Central memory CD8-positive, alpha-beta T cell (primary cell): ENCODE data around the gene ARHGAP19.

Source experiments
- ATAC-seq: fragments of 150-1000 bp; cut with Tn5 transposase; replicated peaks from 2 replicates; pipeline ENCODE4 v1.10.0; 2022; ENCODE audit warnings: mild to moderate bottlenecking, moderate FRiP score, moderate number of reproducible peaks; ENCODE audit not compliant: poor library complexity, severe bottlenecking; ENCODE audit errors: extremely low read depth
- DNase-seq, 2 donors: peaks; one replicate each; pipeline ENCODE4 v3.0.0; 2021; ENCODE audit warnings: low spot score in 2 of 2
- H3K27ac Mint-ChIP-seq: one replicate; pipeline ENCODE4 v1.8.0; 2022; ENCODE audit warnings: low read depth, mild to moderate bottlenecking, moderate library complexity, mixed read lengths
- H3K27me3 Mint-ChIP-seq: one replicate; pipeline ENCODE4 v1.8.0; 2022; ENCODE audit warnings: mixed read lengths
- H3K36me3 Mint-ChIP-seq: one replicate; pipeline ENCODE4 v1.8.0; 2022; ENCODE audit warnings: mild to moderate bottlenecking, moderate library complexity, mixed read lengths; ENCODE audit not compliant: insufficient read depth
- H3K4me1 Mint-ChIP-seq: one replicate; pipeline ENCODE4 v1.8.0; 2022; ENCODE audit warnings: mixed read lengths
- H3K4me3 Mint-ChIP-seq: one replicate; pipeline ENCODE4 v1.8.0; 2022; ENCODE audit warnings: mild to moderate bottlenecking, moderate library complexity, mixed read lengths
- H3K9me3 Mint-ChIP-seq: one replicate; pipeline ENCODE4 v1.8.0; 2022; ENCODE audit warnings: mixed read lengths

ARHGAP19 gene

GRCh38 chr10:97331153-97331703 lies 38.8 kb upstream of the ARHGAP19 start:
- no peaks in the 10 kb centered on the region for H3K9me3 Mint-ChIP-seq
- peak overlapping the region; percentile 93 for H3K4me3 Mint-ChIP-seq
- DNase-seq (no peak), ATAC-seq (no peak)
- peaks cover 47% of the 10 kb centered on the region for H3K4me1 Mint-ChIP-seq
- peak overlapping the region; percentile 25 for H3K27ac Mint-ChIP-seq
- H3K36me3 Mint-ChIP-seq, result peaks cover 23% of the 10 kb centered on the region
- no peaks in the 10 kb centered on the region for H3K27me3 Mint-ChIP-seq

- peaks cover 54% of the 10 kb centered on the region for H3K4me1 Mint-ChIP-seq
- DNase-seq (no peak), ATAC-seq (no peak)
- H3K36me3 Mint-ChIP-seq, result peaks cover 23% of the 10 kb centered on the region
- no peak overlapping the region for H3K27ac Mint-ChIP-seq
- H3K27me3 Mint-ChIP-seq, result no peaks in the 10 kb centered on the region
- H3K9me3 Mint-ChIP-seq, result no peaks in the 10 kb centered on the region
- no peak overlapping the region for H3K4me3 Mint-ChIP-seq
Observed at GRCh38 chr10:97329766-97330165, 37.3 kb upstream of the ARHGAP19 start.

- Mint-ChIP-seq H3K27ac (no peak overlapping the region), H3K27me3 (no peaks in the 10 kb centered on the region), H3K4me3 (no peak overlapping the region), H3K36me3 (peaks cover 23% of the 10 kb centered on the region), H3K9me3 (no peaks in the 10 kb centered on the region), H3K4me1 (peaks cover 54% of the 10 kb centered on the region)
- no peak for DNase-seq
- ATAC-seq, result no peak
Observed at GRCh38 chr10:97328646-97329453, 36.4 kb upstream of the ARHGAP19 start.

GRCh38 chr10:97327348-97328294 lies 35.2 kb upstream of the ARHGAP19 start:
- no peak overlapping the region for H3K4me3 Mint-ChIP-seq
- ATAC-seq (no peak), DNase-seq (no peak)
- no peak overlapping the region for H3K27ac Mint-ChIP-seq
- peaks cover 17% of the 10 kb centered on the region for H3K36me3 Mint-ChIP-seq
- H3K27me3 Mint-ChIP-seq, result no peaks in the 10 kb centered on the region
- peaks cover 43% of the 10 kb centered on the region for H3K4me1 Mint-ChIP-seq
- no peaks in the 10 kb centered on the region for H3K9me3 Mint-ChIP-seq

- Mint-ChIP-seq H3K4me1 (peaks cover 43% of the 10 kb centered on the region), H3K27ac (no peak overlapping the region), H3K9me3 (no peaks in the 10 kb centered on the region), H3K27me3 (no peaks in the 10 kb centered on the region), H3K4me3 (no peak overlapping the region), H3K36me3 (peaks cover 11% of the 10 kb centered on the region)
- DNase-seq (no peak), ATAC-seq (no peak)
Observed at GRCh38 chr10:97325754-97326153, 33.3 kb upstream of the ARHGAP19 start.

GRCh38 chr10:97323501-97323900 lies 31.1 kb upstream of the ARHGAP19 start:
- Mint-ChIP-seq H3K4me1 (peaks cover 50% of the 10 kb centered on the region), H3K36me3 (peaks cover 23% of the 10 kb centered on the region), H3K27ac (no peak overlapping the region), H3K4me3 (no peak overlapping the region), H3K27me3 (no peaks in the 10 kb centered on the region), H3K9me3 (no peaks in the 10 kb centered on the region)
- ATAC-seq (no peak), DNase-seq (no peak)

- Mint-ChIP-seq H3K4me3 (peak overlapping the region; percentile 89), H3K27me3 (no peaks in the 10 kb centered on the region), H3K27ac (no peak overlapping the region), H3K36me3 (peaks cover 25% of the 10 kb centered on the region), H3K9me3 (no peaks in the 10 kb centered on the region), H3K4me1 (peaks cover 40% of the 10 kb centered on the region)
- ATAC-seq (no peak), DNase-seq (no peak)
Observed at GRCh38 chr10:97321804-97322190, 29.4 kb upstream of the ARHGAP19 start.

- Mint-ChIP-seq H3K27me3 (no peaks in the 10 kb centered on the region), H3K4me1 (peaks cover 39% of the 10 kb centered on the region), H3K4me3 (peak overlapping the region; percentile 89), H3K9me3 (no peaks in the 10 kb centered on the region), H3K36me3 (peaks cover 25% of the 10 kb centered on the region), H3K27ac (peak overlapping the region; percentile 92)
- ATAC-seq (no peak), DNase-seq (no peak)
Observed at GRCh38 chr10:97321032-97321803, 28.8 kb upstream of the ARHGAP19 start.

GRCh38 chr10:97320480-97321031 lies 28.1 kb upstream of the ARHGAP19 start:
- Mint-ChIP-seq H3K4me3 (peak overlapping the region; percentile 89), H3K27ac (peak overlapping the region; percentile 92), H3K27me3 (no peaks in the 10 kb centered on the region), H3K4me1 (peaks cover 32% of the 10 kb centered on the region), H3K9me3 (no peaks in the 10 kb centered on the region), H3K36me3 (peaks cover 25% of the 10 kb centered on the region)
- ATAC-seq (no peak), DNase-seq (no peak)

GRCh38 chr10:97319671-97320479 lies 27.4 kb upstream of the ARHGAP19 start:
- Mint-ChIP-seq H3K36me3 (peaks cover 25% of the 10 kb centered on the region), H3K4me1 (peaks cover 32% of the 10 kb centered on the region), H3K4me3 (peak overlapping the region; percentile 89), H3K9me3 (no peaks in the 10 kb centered on the region), H3K27me3 (no peaks in the 10 kb centered on the region), H3K27ac (peak overlapping the region; percentile 92)
- peak; percentile 59 to 60 for DNase-seq
- ATAC-seq, result peak; percentile 49
